ENCODE data around the gene CCDC183. TPM values are rescaled to one million over a fixed set of nuclear protein-coding genes. Genes with fewer than 3 reads are reported as not detected.
"Not testable (repeated sequence)": the region's sequence is repeated elsewhere in the genome, so short reads cannot be mapped to it uniquely, and the experiment has no call there.

The CCDC183 gene
- polyA plus RNA-seq, 4 donors, result 3.7 to 7.7 (median 5.4) TPM

DNA sequence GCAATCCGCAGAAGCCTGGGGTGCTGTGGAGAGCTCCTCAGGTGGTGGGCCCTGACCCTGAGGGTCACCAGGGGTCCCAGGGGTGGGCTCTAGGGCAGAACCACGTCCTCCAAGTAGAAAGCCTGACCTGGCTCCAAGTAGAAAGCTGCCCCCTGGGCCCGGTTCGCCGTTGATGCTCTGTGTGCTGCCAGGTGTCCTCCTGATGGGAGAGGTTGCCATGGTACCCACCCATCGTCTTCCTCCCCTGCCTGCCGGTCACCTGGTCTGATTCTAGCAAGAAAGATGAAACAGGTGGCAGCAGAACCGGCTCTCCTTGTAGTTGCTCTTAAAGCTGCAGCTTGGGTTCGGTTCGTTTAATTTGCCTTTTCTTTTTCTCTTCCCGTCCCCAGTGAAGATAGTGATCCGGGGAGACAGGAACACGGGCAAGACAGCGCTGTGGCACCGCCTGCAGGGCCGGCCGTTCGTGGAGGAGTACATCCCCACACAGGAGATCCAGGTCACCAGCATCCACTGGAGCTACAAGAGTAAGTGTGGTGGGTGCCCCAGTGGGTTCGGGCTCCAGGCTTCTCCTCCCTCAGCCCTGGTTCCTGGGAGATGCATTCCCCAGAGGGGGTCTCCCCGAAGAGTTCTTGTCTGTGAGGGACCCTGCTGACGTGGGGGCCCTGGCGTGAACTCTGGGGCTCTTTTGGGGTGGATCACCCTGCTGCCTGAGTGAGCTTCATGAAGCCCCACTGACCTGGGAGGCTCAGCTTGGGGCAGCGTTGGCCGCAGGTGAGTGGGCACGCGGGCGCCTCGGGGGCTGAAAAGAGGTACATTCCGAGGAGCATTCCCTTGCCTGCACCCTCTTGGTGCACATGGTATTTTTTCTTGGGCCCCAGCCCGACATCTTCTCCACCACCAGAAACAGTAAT is 27.3 kb downstream of the CCDC183 start:
- DNase-seq (ENCODE audit: low read depth in 4 of 4, low spot score in 2 of 4), result no peak

DNA sequence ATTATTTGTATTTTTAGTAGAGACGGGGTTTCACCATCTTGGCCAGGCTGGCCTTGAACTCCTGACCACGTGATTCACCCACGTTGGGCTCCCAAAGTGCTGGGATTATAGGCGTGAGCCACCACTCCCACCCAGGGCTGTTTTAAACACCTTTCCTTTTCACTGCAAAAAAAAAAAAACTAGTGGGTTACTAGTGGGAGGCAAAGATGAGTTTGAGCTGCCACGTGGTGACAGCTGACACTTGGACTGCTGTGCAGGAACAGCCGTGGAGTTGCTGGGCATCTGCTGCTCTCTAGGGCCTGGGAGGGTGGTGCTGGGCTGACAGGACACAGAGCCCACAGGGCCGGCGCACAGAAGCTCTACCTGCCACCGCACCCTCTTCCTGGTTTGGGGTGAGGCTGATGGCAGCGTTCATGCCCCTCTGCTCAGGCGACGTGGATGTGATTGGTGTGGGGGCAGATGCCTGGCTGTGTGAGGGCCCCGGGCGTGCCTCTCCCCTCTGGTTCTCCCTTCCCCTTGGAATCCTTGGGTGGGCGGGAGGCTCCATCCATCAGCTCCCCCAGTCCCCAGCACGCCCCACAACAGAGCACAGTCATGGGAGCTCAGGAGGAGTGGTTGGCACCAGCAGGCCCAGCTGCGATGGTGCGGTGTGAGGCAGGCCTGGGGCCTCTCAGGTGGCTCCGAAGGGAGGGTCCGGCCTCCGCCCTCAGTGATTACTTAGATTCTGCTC is 28.5 kb downstream of the CCDC183 start:
- DNase-seq (ENCODE audit: low read depth in 4 of 4, low spot score in 2 of 4), result no peak

DNA sequence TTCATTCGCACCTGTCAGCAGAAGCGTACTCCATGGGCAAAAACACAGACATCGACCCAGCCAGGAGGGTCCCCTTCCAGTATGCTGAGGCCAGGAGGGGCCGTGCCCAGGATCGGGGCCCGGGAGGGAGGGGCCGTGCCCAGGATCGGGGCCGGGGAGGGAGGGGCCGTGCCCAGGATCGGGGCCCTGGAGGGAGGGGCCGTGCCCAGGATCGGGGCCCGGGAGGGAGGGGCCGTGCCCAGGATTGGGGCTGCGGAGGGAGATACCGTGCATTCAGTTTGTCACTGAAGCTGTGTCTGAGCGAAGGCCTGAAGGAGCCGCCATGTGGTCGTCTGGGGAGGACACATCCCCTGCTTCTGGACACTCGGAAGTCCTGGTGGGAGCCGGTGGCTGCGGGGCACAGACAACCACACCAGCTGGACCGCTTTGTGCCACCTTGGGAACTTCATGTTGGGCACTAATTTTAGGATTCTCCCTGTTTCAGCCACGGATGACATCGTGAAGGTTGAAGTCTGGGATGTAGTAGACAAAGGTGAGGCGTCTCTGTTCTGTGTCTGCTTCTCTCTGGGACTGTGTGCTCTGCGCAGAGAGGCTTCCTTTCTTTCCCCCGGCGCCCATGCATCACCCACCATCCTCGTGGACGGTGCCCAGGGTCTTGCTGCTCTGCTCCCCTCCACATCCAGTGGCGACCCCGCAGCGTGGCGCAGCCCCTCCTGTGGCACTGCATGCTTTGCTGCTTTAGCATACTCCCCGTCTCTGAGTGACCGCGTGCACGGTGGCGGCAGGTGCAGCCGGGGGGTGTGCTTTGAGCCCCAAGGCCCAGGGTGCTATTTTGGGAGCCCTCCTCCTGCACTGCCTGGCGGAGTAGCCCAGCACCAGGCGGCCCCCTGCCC is 29.4 kb downstream of the CCDC183 start:
- no peak for DNase-seq (ENCODE audit: low read depth in 4 of 4, low spot score in 2 of 4)

DNA sequence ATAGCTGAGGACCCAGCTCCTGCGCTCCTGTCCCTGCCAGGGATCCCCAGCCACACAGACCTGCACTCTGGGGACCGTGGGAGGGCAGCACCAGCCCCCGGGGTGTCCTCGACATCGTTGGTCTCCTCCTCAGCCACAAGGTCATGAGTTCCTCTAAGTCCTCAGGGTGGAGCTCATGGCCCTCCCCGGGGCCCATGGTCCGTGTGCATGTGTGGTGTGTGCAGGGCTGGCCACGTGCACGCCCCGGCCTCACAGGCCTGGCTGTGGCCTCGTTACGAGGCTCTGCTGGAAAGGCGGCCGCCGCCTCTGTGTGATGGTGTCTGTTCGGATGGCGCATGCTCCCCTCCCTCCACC is 30.0 kb downstream of the CCDC183 start:
- no peak for DNase-seq (ENCODE audit: low read depth in 4 of 4, low spot score in 2 of 4)

DNA sequence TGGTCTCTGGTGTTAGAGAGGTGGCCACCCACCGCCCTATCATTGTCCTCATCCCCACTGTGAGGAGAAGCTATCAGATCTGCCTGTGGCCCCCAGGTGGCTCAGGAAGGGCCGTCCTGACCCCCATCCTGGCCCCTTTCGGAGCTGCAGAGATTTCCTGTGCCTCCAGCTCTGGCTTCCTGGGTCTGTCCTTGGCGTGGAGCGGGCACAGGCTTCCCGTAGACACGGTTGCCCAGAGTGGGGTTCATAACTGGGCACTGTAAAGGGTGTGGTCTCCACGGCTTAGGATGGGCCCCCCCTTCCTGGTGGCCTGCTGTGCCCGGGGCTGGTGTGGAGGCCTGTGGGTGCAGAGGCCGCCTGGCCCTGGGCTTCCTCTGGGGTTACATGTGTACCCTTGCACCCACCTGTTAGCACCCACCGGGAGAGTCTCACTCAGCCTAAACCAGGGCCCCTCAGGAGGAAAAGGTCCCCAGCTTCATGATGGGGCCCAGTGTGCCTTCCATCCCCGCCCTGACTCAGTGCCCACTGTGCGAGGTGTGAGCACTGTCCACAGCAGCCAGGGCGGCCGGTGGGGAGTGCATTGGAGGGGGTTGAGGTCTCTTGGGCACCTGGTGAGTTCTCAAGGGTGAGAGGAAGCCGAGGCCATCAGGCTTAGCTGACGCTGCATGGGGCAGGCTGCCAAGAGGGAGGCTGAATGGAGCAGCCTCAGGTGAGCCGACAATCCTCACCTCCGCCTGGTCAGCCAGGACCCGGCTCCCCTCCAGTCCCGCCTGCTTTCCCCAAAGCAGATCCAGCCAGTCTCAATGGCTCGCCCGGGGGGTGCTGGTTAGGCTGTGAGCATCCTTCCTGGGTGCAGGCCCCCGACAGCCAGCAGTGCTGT is 30.8 kb downstream of the CCDC183 start:
- DNase-seq (ENCODE audit: low read depth in 4 of 4, low spot score in 2 of 4), result no peak

DNA sequence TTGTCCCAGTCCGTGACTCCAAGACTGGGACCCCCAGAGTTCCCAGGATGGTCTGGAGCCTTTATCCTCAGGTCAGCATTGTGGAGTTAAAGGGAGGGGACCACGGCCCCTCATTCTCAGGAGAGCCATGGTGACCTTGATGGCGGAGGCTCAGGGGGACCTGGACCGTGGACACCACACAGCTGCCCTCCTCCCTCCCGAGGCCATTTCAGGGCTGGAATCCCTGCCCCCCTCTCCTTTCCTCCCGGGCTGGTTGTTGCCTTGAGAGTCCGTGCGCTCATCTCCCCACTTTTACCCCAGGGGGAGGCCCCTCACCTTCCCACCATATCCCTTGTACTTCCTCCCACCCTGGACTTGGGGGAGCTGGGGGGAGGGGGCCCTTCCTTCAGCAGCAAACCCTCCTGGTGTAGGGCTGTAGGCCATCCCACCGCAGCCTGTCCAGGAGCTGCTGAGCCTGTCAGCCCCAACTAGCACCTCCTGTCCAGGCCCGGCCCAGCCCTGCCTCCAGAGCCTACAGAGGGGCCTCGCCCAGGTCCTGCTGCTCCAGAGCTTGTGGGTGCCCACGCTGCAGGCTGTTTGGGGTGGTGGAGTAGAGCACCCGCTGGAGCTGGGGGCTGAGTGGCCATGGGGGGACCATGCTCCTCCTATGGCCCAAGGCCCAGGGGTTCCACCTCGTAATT is 31.8 kb downstream of the CCDC183 start:
- DNase-seq (ENCODE audit: low read depth in 4 of 4, low spot score in 2 of 4), result no peak

DNA sequence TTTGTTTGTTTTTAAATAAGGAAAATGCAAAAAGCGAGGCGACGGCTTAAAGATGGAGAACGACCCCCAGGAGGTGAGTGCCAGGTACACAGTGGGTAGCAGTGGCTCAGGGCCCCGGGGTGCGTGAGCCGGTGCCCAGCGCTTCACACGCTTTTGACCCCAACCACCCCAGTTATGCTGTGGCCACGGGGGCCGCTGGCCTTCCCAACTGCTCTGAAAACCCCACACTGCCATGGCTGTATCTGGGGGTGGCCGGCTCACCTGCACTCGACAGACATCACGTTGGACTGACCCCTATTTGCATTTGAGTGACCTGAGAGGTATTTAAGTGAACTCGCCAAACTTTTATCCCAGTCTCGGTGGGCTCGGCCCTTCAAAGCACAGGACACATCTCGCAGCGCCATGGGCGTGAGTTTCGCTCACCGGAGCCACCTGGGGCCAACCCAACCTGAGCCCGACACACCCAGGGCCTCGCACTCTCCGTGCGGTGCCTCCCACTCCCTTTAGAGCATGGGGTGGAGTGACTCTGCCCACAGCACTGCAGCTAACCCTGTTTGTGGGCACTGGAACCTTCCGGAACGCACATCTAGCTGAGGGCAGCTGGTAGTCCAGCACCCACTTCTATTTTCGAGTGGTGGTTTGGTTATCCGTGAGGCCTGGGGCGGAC is 32.5 kb downstream of the CCDC183 start:
- DNase-seq (ENCODE audit: low read depth in 4 of 4, low spot score in 2 of 4), result no peak

DNA sequence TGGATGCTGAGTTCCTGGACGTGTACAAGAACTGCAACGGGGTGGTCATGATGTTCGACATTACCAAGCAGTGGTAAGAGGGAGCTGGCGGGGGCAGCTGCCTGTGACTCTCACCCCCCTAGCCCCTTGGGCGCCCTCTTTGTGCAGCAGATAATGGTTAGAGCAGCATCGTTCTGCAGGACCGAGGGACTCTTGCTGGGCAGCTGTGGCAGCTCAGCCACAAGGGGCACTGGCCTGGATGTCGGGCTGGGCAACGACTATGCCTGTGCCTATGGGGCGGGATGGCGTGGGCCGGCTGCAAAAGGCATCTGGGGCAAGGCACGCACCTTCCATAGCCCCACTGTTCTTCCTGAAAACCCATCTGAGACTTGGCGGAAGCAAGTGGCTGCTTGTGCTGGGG is 33.3 kb downstream of the CCDC183 start:
- no peak for DNase-seq (ENCODE audit: low read depth in 4 of 4, low spot score in 2 of 4)

DNA sequence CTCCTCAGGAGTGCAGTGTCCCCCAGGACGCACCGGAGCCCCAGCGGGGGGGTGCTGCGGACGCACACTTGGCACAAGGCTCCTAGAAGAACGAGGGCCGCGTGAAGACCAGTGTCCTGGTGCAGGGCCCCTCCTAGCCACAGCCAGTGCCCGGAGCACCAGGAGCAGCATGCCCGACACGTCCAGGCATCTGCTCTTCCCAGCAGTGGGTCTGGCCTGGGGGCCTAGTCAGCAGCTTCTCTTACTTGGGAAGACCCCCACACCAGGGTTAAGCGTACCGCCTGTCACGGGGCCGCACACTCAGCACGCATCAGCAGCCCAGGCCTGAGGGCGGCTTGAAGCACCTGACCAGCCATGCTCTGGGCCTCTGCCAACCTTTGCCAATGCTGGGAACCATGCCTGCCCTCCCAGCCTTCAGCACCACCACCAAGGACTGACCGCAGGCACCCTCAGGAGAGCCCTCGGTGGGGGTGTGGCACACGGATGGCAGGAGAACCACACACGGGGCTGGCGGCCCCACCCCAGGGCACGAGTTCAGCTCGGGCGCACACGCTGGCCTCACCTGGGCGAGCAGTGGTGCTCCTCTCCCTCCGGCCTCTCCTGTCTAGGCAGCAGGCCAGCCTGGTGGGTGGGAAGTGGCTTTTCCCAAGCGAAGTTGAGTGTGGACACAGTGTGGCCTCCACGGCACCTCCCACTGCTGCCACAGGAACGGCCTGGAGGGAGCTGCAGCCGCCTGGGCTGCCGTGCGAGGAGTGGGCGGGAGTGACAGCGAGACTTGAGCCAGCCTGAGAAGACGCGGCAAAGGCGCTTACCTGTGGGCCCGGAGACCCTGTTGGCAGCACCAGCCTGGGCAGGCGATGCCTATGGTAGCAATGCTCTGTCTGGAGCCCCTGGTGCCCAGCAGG is 34.1 kb downstream of the CCDC183 start:
- DNase-seq (ENCODE audit: low read depth in 4 of 4, low spot score in 2 of 4), result no peak

DNA sequence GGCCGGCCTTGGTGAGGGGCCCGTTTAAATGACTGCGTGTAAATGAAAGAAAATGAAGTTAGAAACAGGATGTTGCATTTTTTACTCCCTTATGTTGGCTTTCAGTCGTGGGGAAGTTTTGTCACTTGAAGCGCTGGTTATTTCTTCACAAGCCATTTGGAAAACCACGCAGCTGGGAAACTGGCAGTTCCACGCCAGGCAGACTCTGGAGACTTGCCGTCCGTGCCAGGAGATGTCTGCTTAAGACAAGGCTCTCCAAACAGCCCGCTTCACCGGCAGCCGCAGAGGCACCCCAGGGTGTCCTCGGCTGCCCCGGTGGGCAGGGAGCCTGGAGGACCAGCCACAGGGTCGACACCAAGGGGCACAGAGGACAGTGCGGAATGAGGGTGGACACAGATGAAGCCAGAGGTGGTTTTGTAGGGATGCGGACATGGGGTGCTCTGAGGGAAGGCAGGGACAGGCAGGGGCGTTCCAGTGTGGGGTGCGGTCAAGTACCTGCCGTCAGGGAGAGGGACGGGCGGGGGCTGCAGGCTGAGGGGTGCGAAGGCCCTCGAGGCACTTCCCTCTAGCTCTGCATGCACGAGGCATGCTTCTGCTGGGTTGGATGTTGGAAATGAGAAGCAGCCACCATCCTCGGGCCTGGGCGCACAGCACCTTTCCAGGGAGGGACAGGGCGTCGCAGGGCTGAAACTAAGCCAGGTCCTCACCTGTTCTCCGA is 35.0 kb downstream of the CCDC183 start:
- no peak for DNase-seq (ENCODE audit: low read depth in 4 of 4, low spot score in 2 of 4)

DNA sequence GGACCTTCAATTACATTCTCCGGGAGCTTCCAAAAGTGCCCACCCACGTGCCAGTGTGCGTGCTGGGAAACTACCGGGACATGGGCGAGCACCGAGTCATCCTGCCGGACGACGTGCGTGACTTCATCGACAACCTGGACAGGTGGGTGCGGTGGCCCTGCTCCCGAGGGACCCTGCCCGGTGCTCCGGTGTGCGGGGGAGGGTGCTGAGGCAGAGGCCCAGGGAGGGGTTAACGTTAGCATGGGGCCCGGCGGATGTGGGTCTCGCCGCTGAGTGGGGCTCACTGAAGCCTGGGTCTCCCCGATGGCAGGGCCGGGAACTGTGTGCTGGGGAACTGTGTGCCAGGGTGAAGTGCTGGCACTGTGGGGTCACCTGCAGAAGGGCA is 35.6 kb downstream of the CCDC183 start:
- no peak for DNase-seq (ENCODE audit: low read depth in 4 of 4, low spot score in 2 of 4)

DNA sequence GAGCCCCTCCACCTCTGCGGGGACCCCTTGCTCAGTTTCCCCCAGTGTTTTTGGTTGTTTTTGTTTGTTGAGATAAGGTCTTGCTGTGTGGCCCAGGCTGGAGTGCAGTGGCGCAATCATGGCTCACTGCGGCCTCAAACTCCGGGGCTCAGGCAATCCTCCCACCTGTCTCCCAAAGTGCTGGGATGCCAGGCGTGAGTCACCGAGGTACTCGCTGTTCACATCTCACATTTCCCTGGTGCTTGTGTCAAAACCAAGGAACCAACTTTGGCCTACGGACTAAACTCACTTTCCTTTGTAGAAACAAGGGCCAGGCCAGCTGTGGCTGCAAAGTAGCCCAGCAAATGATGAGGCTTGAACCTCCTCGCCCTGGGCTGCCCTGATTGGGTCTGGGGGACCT is 36.4 kb downstream of the CCDC183 start:
- no peak for DNase-seq (ENCODE audit: low read depth in 4 of 4, low spot score in 2 of 4)

DNA sequence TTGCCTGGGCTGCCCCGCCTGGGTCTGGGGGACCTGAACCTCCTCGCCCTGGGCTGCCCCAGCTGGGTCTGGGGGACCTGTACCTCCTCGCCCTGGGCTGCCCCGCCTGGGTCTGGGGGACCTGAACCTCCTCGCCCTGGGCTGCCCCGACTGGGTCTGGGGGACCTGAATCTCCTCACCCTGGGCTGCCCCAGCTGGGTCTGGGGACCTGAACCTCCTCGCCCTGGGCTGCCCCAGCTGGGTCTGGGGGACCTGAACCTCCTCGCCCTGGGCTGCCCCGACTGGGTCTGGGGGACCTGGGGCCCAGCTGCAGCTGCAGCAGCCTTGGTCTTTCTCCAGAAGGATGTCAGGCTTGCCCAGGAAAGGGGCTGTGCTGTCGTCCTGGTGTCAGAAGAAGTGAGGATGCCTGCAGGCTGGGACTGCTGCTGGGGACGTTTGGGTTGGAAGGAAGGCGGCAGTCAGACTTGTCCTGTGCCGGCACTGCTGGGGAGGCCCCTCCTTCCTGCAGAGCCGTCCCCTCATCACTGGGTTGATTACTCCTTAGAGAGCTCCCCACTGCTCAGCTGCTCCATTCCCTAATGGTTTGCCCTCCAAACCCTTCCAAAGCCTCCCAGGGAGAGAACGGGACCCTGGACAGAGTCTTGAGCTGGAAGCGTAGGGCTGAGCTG is 37.4 kb downstream of the CCDC183 start:
- DNase-seq (ENCODE audit: low read depth in 4 of 4, low spot score in 2 of 4), result not testable (repeated sequence)

DNA sequence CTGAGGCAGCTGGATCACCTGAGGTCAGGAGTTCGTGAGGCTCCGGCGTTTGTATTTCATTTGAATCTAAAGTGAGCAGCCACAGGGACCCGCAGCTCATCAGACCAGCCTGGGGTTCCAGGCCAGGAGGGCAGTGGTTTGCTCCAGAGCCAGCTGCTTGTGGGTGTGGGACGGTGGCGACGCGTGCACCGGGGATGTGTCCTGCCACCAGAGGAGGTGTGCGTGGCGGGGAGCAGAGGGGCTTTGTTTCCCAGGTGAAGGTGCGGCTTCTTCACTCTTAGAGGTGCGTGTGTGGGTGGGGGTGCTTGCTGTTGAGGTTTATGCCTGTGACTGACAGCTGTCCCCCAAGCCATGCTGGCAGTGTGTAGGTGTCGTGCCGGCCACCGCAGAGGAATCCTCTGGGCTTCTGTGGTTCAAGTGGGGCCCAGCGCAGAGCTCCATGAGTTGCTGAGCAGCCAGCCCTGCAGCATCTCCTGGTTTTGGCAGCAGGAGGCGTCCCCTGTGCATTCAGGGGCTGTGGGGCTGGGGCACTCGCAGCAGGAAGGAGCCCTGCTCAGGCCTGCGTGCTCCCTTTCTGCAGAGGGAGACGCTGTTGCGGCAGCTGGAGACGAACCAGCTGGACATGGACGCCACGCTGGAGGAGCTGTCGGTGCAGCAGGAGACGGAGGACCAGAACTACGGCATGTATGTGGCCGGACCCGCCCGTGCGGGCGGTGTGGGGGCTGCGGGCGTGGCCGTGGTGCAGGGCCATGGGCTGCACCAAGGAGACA is 39.2 kb downstream of the CCDC183 start:
- no peak for DNase-seq (ENCODE audit: low read depth in 4 of 4, low spot score in 2 of 4)

DNA sequence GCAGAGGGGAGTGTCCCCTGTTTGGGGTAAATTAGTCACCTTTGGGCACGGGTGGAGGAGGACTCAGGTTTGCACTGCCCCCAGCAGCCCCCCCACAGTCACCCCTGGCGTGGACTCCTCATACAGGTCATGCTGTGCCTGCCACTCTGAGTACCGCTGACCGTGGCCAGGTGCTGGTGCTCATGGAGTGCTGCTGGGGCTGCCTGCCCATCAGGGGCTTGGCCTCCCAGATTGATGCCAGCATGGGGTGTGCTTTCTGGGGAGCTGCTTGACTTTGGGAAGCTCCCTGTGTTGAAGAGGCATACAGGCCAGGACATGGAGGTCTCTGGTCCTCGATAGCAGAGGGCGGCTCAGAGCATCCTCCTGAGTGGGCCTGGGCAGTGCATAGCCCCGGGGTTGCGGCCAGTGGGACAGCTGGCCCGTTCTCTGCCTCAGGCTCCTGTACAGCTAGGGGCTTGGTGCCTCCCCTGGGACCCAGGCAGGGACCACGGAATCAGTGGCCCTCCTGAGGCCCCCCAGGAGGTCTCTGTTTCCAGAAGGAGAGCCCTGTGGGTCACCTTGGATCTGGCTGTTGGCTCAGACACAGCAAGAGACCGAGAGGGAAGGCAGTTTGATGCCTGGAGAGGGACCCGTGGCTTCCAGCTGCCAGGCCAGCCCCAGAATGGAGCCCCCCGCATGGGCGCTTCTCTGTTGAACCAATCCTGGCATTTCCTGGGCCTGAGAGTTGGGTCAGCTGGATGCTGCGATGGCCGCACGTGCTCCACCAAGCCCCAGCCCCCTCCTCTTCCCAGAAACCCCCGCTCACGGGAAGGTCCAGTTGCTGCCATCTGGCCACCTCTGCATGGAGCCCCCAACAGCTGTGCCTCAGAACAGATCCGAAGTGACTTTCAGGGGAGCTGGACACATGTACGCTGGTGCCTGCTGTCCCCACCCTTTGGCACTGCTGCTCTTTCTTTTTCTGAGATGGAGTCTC is 40.1 kb downstream of the CCDC183 start:
- no peak for DNase-seq (ENCODE audit: low read depth in 4 of 4, low spot score in 2 of 4)

Data from left renal cortex interstitium (tissue), 4 donors.